HG03139 (cell line): ENCODE measurements around the gene UBAC1.
"Not testable (repeated sequence)": the region's sequence is repeated elsewhere in the genome, so short reads cannot be mapped to it uniquely, and the experiment has no call there.

Experiments used
- ATAC-seq: cut with Tn5 transposase; IDR thresholded peaks from one replicate; pipeline ENCODE4 v1.9.1; 2021; ENCODE audit not compliant: unreplicated experiment

UBAC1 gene

DNA sequence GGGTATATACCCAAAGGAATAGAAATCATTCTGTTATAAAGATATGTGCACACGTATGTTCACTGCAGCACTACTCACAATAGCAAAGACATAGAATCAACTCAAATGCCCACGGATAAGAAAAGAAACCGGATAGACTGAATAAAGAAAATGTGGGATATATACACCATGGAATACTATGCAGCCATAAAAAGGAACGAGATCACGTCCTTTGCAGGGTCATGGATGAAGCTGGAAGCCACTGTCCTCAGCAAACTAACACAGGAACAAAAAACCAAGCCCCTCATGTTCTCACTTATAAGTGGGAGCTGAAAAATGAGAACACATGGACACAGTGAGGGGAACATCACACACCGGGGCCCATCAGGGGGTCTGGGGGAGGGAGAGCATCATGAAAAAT lies 17.6 kb downstream of the UBAC1 start:
- not testable (repeated sequence) for ATAC-seq

DNA sequence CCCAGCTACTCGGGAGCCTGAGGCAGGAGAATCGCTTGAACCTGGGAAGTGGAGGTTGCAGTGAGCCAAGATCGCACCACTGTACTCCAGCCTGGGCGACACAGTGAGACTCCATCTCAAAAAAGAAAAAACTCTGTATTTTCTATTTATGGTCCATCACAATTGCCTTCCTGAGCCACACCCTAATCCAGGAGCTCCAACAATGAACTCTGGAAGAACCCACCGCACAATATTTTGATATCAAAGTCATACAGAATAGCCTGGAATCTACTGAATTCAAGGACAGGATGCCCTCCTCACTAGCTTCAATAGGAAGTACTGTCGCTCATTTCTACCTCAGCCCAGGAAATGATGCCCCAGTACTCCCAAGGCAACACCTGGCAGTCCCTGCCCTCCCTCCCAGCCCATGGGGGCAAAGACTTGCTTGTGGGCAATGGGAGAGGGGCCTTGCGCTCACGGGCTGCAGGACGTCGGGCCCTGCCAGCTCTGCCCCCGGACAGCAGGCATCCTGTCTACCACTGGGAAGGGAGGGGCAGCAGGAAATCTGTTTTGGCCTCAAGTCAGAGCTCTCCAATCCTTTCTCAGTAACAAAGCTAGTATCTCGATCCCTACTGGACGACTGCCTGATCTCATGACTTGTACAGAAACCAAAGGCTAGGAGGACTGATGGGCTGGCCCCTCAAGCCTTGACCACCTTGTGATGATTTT lies 19.7 kb downstream of the UBAC1 start:
- no peak for ATAC-seq

DNA sequence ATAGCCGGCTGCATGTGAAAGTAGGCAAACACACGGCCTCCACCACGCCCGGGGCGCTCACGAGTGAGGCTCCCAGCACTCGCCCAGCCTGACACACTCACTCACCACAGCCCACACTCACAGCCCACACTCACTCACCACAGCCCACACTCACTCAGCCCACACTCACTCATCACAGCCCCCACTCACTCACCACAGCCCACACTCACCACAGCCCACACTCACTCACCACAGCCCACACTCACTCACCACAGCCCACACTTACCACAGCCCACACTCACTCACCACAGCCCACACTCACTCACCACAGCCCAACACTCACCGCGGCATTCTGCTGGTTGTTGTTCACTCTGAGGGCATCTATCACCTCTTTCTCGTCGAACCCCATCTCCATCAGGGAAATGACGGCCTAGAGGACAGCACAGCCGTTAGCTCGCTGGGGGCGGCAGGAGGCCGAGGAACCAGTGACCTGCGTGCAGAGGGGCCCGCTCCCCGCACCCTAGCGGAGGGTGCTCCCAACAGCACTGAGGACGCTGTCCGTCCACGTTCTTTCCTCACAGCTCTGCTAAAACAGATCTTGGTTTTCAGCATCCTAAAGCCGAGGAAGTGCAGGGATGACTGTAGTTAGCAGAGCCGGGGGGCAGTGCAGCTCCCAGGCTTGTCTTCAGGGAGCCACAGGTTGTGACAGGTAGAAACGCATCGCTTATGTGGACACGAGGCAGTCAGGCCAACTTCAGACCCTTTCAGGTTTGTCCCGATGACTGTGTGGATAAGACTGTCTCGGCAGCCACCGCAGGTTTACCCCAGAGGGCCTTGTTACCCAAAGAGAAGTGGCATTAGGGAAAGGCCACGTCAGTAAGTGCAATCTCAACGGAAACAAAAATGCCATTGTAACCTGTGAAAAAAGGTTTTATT lies 21.6 kb downstream of the UBAC1 start:
- no peak for ATAC-seq

- ATAC-seq = no peak
Measured at GRCh38 chr9:135937521-135938489, 23.4 kb downstream of the UBAC1 start.

- ATAC-seq = no peak
Measured at GRCh38 chr9:135933114-135933513, 28.1 kb downstream of the UBAC1 start.

- no peak for ATAC-seq
Measured at GRCh38 chr9:135932656-135933055, 28.5 kb downstream of the UBAC1 start.

- no peak for ATAC-seq
Measured at GRCh38 chr9:135931349-135931820, 29.8 kb downstream of the UBAC1 start.

GRCh38 chr9:135930446-135931345 lies 30.5 kb downstream of the UBAC1 start:
- ATAC-seq = no peak

- ATAC-seq = no peak
Measured at GRCh38 chr9:135929656-135930445, 31.3 kb downstream of the UBAC1 start.

GRCh38 chr9:135928731-135929655 lies 32.2 kb downstream of the UBAC1 start:
- no peak for ATAC-seq

DNA sequence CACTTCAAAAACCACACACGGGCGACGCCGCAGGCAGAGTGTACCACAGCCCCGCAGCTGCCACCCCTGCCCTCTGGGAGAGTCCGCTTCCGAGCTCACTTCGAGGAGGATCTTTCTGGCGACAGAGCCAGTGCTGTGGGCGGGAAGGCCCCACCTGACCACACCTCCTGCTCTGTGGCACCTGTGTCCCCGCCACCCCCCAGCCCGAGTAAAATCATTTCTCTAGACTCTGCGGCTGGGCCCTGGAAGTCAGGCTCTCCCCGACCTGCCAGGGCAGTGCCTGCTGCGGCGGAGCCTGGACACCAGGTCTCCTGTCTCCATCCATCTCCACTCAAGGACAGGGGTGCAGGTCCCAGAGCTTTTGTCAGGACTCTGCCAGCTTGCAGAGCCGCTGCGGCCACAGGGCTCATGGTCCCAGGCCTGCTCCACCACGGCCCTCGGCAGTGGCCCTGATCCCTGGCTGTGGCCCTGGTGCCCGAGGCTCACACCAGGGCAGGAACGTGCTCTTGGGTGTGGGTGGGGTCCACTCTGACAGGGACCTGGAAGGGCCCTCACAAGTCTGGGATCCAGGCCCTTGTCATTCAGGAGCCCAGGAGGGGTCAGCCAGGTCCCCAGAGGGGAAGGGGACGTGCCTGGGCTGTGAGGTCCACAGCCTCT lies 33.0 kb downstream of the UBAC1 start:
- ATAC-seq = no peak

DNA sequence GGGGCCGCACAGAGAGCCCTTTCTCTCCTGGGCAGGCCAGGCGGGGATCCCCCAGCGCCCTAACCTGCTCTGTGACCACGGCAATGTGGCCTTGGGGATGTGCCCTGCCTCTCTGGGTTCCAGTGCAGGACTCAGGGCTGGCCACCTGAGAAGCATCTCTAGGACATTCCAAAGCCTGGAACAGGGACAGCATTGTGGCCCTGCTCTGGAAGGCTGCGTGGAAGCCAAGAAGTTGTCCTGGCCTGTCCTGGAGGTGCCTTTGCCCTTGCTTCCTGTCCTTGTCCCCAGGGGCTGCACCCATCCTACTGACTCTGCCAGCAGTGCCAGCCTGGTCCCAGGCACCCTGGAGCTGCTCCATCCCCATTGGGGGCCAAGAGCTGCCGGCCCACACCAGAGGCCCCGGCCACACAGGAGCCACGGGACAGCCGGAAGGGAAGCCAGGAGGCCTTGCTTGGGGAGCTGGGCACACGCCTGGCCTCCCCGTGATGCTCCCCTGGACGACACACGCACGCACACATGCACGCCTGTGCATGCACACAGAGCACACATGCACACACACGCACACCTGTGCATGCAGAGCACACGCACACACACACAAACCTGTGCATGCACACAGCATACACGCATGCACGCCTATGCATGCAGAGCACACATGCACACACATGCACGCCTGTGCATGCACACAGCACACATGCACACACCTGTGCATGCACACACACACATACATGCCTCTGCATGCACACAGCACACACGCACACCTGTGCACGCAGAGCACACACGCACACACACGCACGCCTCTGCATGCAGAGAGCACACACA lies 33.8 kb downstream of the UBAC1 start:
- ATAC-seq = no peak

DNA sequence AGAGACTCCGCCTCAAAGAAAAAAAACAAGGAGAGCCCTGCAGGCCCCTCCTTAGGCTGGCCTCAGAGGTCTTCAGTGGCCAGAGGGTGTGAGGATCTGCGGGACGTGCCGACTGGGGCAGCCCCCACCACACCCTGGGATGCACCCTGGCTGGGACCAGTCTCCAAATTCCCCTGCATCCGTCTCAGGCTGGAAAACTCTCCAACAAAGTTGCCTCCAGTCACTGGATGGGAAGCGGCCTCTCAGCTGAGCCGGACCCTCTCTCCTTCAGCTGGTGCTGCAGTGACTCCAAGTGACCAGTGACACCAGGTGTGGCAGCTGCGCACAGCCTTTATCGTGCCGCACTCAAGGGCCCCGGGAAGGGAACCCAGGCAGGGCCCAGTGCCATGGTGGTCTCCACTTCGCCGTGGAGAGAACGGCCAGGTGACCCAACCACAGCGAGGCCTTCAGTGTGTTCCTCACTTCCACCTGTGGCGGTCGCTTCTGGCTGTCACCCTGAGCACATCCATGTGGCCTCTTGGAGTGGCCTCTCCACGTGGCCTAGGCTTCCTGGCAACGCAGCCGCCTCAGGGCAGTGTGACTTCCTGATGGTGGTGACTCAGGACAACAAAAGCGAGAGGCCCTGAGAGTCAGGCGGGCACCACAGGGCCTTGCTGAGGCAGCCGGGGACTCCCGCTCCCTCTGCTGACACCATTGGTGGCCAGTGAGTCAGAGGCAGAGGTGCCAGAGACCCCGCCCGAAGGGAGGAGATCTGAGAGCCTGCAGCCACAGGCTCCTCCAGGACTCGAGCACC lies 34.6 kb downstream of the UBAC1 start:
- ATAC-seq = no peak

- no peak for ATAC-seq
Measured at GRCh38 chr9:135925496-135926133, 35.6 kb downstream of the UBAC1 start.

- ATAC-seq = no peak
Measured at GRCh38 chr9:135924628-135925338, 36.4 kb downstream of the UBAC1 start.
